WTC11 (cell line): ENCODE results near the gene KRTAP4-16.

ENCODE experiments used
- CTCF ChIP-seq: fragments of 200-600 bp; IDR thresholded peaks from 2 replicates; pipeline ENCODE4 v1.8.0; 2022; ENCODE audit warnings: antibody characterized with exemption
- HMGXB4 ChIP-seq: sonication (generic); formaldehyde crosslinking; IDR thresholded peaks from 2 replicates; pipeline ENCODE4 v1.8.1; 2023; ENCODE audit warnings: mild to moderate bottlenecking, moderate library complexity, missing genetic modification reagents
- MAX ChIP-seq: sonication (generic); formaldehyde crosslinking; IDR thresholded peaks from 2 replicates; pipeline ENCODE4 v1.8.0; 2022; ENCODE audit warnings: mild to moderate bottlenecking, missing genetic modification reagents
- MYBL2 ChIP-seq: sonication (generic); formaldehyde crosslinking; IDR thresholded peaks from 2 replicates; pipeline ENCODE4 v1.8.1; 2023; ENCODE audit warnings: mild to moderate bottlenecking, moderate library complexity, missing genetic modification reagents
- TP53 ChIP-seq: sonication (generic); formaldehyde crosslinking; IDR thresholded peaks from 2 replicates; pipeline ENCODE4 v1.8.1; 2023; ENCODE audit warnings: mild to moderate bottlenecking, missing genetic modification reagents
- USF2 ChIP-seq: sonication (generic); formaldehyde crosslinking; IDR thresholded peaks from 2 replicates; pipeline ENCODE4 v1.8.1; 2023; ENCODE audit warnings: mild to moderate bottlenecking, missing genetic modification reagents, moderate library complexity
- ZNF263 ChIP-seq: sonication (generic); formaldehyde crosslinking; IDR thresholded peaks from 2 replicates; pipeline ENCODE4 v1.8.1; 2022; ENCODE audit warnings: low read depth, mild to moderate bottlenecking, moderate library complexity, missing genetic modification reagents
- ZNF281 ChIP-seq: sonication (generic); formaldehyde crosslinking; IDR thresholded peaks from 2 replicates; pipeline ENCODE4 v1.8.0; 2023; ENCODE audit warnings: mild to moderate bottlenecking, missing genetic modification reagents

- TF ChIP-seq MYBL2 (CRISPR knock-in tag) (no peak), USF2 (CRISPR knock-in tag) (no peak), ZNF281 (CRISPR knock-in tag) (no peak), ZNF263 (no peak), HMGXB4 (CRISPR knock-in tag) (no peak), CTCF (no peak), MAX (CRISPR knock-in tag) (no peak), TP53 (CRISPR knock-in tag) (no peak)
These were observed 43.3 kb upstream of the KRTAP4-16 start for GRCh38 chr17:41145261-41145660.
